ENCODE results near the gene CD209.

Gene CD209

GRCh38 chr19:7690779-7691258 is 56.5 kb downstream of the CD209 start:
- Histone ChIP-seq H3K36me3 (ENCODE audit: control insufficient read depth, insufficient read depth, low read length) (no peaks in the 10 kb centered on the region), H3K4me3 (ENCODE audit: low read depth, low read length) (no peak overlapping the region), H3K27ac (no peak overlapping the region), H3K79me2 (no peaks in the 10 kb centered on the region), H3K9me3 (ENCODE audit: control insufficient read depth, low read length) (no peaks in the 10 kb centered on the region), H3K9ac (no peak overlapping the region), H3K4me1 (no peaks in the 10 kb centered on the region), H2AFZ (no peak overlapping the region), H3K4me2 (ENCODE audit: low read length) (no peak overlapping the region), H3K27me3 (ENCODE audit: control insufficient read depth, insufficient read depth, low read length) (no peaks in the 10 kb centered on the region)
- TF ChIP-seq CTCF (IDR thresholded peaks at IDR 0.05): no peak
